Keratinocyte (primary cell): ENCODE measurements around the gene TAS2R30. TPM values are rescaled to one million over a fixed set of nuclear protein-coding genes. Genes with fewer than 3 reads are reported as not detected.

Experiments used
- DNase-seq: peaks from one replicate; pipeline ENCODE4 v3.0.0-alpha.2; 2011; ENCODE audit warnings: low read depth, missing footprints, low spot score
- FAIRE-seq: peaks from 2 replicates; lab custom pipeline; 2011; peaks lifted over from hg19 to GRCh38; lab: Jason Lieb, UNC
- H2AFZ ChIP-seq: 2 replicates; pipeline ENCODE4 v1.6.0; 2012; ENCODE audit warnings: low read length, control low read depth, inconsistent platforms; ENCODE audit not compliant: control insufficient read depth
- H3K27ac ChIP-seq: 2 replicates; pipeline ENCODE4 v1.5.1; 2011; ENCODE audit warnings: low read length; ENCODE audit not compliant: control insufficient read depth, insufficient read depth
- H3K27me3 ChIP-seq: 3 replicates; pipeline ENCODE4 v1.6.0; 2011; ENCODE audit warnings: low read length; ENCODE audit not compliant: control insufficient read depth, insufficient read depth; ENCODE audit errors: extremely low read depth
- H3K36me3 ChIP-seq, 2 experiments: 2 replicates in 1 of 2; 3 replicates in 1 of 2; pipeline ENCODE4 v1.5.1; 2011; ENCODE audit warnings: low read length in 2 of 2, mild to moderate bottlenecking in 1 of 2; ENCODE audit not compliant: control insufficient read depth in 2 of 2, insufficient read depth in 2 of 2; ENCODE audit errors: extremely low read depth in 1 of 2
- H3K4me1 ChIP-seq: 3 replicates; pipeline ENCODE4 v1.5.1; 2011; ENCODE audit warnings: low read length; ENCODE audit not compliant: control insufficient read depth, insufficient read depth; ENCODE audit errors: extremely low read depth
- H3K4me2 ChIP-seq: 3 replicates; pipeline ENCODE4 v1.6.0; 2011; ENCODE audit warnings: low read depth, low read length; ENCODE audit not compliant: control insufficient read depth, insufficient read depth; ENCODE audit errors: extremely low read depth
- H3K4me3 ChIP-seq, 3 experiments: fragments of 200-600 bp in 1 of 3; sonication (generic) in 1 of 3; 2 replicates in 2 of 3; 3 replicates in 1 of 3; pipeline ENCODE4 v1.5.1; 2011 to 2016; ENCODE audit warnings: low read length in 3 of 3, mild to moderate bottlenecking in 3 of 3, control low read depth in 2 of 3, inconsistent platforms in 1 of 3, low read depth in 1 of 3, mixed read lengths in 1 of 3, mixed run types in 1 of 3, moderate library complexity in 1 of 3; ENCODE audit not compliant: control insufficient read depth in 2 of 3, insufficient read depth in 2 of 3; ENCODE audit errors: extremely low read depth in 1 of 3
- H3K79me2 ChIP-seq: 2 replicates; pipeline ENCODE4 v1.6.0; 2012; ENCODE audit warnings: low read length; ENCODE audit not compliant: control insufficient read depth, insufficient read depth
- H3K9ac ChIP-seq: 3 replicates; pipeline ENCODE4 v1.6.0; 2011; ENCODE audit warnings: low read length; ENCODE audit not compliant: control insufficient read depth, insufficient read depth; ENCODE audit errors: extremely low read depth
- H3K9me1 ChIP-seq: 3 replicates; pipeline ENCODE4 v1.6.0; 2011; ENCODE audit warnings: low read length; ENCODE audit not compliant: control insufficient read depth, insufficient read depth; ENCODE audit errors: extremely low read depth
- H3K9me3 ChIP-seq: 2 replicates; pipeline ENCODE4 v1.5.1; 2012; ENCODE audit warnings: low read depth, low read length; ENCODE audit not compliant: control insufficient read depth
- H4K20me1 ChIP-seq: 3 replicates; pipeline ENCODE4 v1.6.0; 2011; ENCODE audit warnings: low read length; ENCODE audit not compliant: control insufficient read depth, insufficient read depth; ENCODE audit errors: extremely low read depth
- CTCF ChIP-seq, 3 experiments: IDR thresholded peaks in 1 of 3; conservative IDR thresholded peaks in 1 of 3; optimal IDR thresholded peaks in 1 of 3; 2 replicates in 2 of 3; 3 replicates in 1 of 3; pipeline versions ENCODE3 to v1.5.1; 2011; ENCODE audit warnings: low read length in 3 of 3, mild to moderate bottlenecking in 3 of 3, moderate library complexity in 2 of 3, control low read depth in 1 of 3, inconsistent platforms in 1 of 3; ENCODE audit not compliant: insufficient read depth in 2 of 3; ENCODE audit errors: extremely low read depth in 1 of 3
- EZH2 ChIP-seq: IDR thresholded peaks from one replicate; pipeline ENCODE4 v1.6.1; 2012; ENCODE audit warnings: inconsistent platforms, mild to moderate bottlenecking, low read length, moderate library complexity
- dilution Hi-C: fragments of 300-500 bp; cut with MboI; formaldehyde crosslinking; loops from one replicate; pipeline ENCODE4 v1.7.0; 2020; ENCODE audit warnings: low sequenced_read_pairs; ENCODE audit not compliant: extremely low pct_ligation_motif_present
- polyA plus RNA-seq, 5 experiments: library from polyadenylated mRNA; depleted of rRNA in 3 of 5; stranded (reverse) in 3 of 5; stranded (forward) in 1 of 5; unstranded in 1 of 5; fragments of >200 nt; gene quantifications; 1 replicate in 1 of 5; 2 replicates in 3 of 5; 3 replicates in 1 of 5; pipeline versions ENCODE4 v1.2.1 to v1.2.3, GENCODE V29; 2011 to 2012; ENCODE audit warnings: missing spikeins in 2 of 5, low read depth in 1 of 5, low replicate concordance in 1 of 5

Gene TAS2R30
- polyA plus RNA-seq, 1 donor (not counting 4 experiments of a cell fraction or from before 2014, with no cell fraction given): 0.18 TPM

- dilution Hi-C loops: no loop called here
- DNase-seq: no peak
- no peak for FAIRE-seq
Measured at GRCh38 chr12:11162502-11162901, 28.1 kb upstream of the TAS2R30 start.

GRCh38 chr12:11158885-11159444 lies 24.5 kb upstream of the TAS2R30 start:
- Histone ChIP-seq H3K4me1 (no peaks in the 10 kb centered on the region), H3K9me3 (no peaks in the 10 kb centered on the region), H3K79me2 (peaks cover 65% of the 10 kb centered on the region), H2AFZ (no peak overlapping the region), H3K4me2 (no peak overlapping the region), H3K4me3 (no peak overlapping the region), H3K9me1 (no peaks in the 10 kb centered on the region), H3K36me3 (no peaks in the 10 kb centered on the region), H3K9ac (no peak overlapping the region), H4K20me1 (peaks cover 4% of the 10 kb centered on the region), H3K27ac (no peak overlapping the region), H3K27me3 (no peaks in the 10 kb centered on the region)
- no peak for FAIRE-seq
- dilution Hi-C loops: no loop called here
- TF ChIP-seq CTCF (optimal IDR thresholded peaks at IDR 0.05 in 1 of 3, IDR thresholded peaks at IDR 0.05 in 1 of 3, conservative IDR thresholded peaks at IDR 0.05 in 1 of 3; ENCODE audit: extremely low read depth in 1 of 3, insufficient read depth in 2 of 3, low read length in 3 of 3) (no peak), EZH2 (no peak)
- no peak for DNase-seq

More at GRCh38 chr12:11162502-11162901, 28.1 kb upstream of the TAS2R30 start:
- H3K27ac ChIP-seq: no peak overlapping the region
- H3K9me1 ChIP-seq: no peaks in the 10 kb centered on the region
- no peak overlapping the region for H3K9ac ChIP-seq
- peaks cover 77% of the 10 kb centered on the region for H3K79me2 ChIP-seq
- peaks cover 4% of the 10 kb centered on the region for H4K20me1 ChIP-seq
- H3K4me1 ChIP-seq: no peaks in the 10 kb centered on the region
- no peak overlapping the region for H3K4me3 ChIP-seq
- H3K9me3 ChIP-seq: no peaks in the 10 kb centered on the region
- no peaks in the 10 kb centered on the region for H3K27me3 ChIP-seq
- H3K36me3 ChIP-seq: no peaks in the 10 kb centered on the region
- H2AFZ ChIP-seq: no peak overlapping the region
- no peak overlapping the region for H3K4me2 ChIP-seq
- TF ChIP-seq CTCF (optimal IDR thresholded peaks at IDR 0.05 in 1 of 3, IDR thresholded peaks at IDR 0.05 in 1 of 3, conservative IDR thresholded peaks at IDR 0.05 in 1 of 3; ENCODE audit: extremely low read depth in 1 of 3, insufficient read depth in 2 of 3, low read length in 3 of 3): no peak
- no peak for TF ChIP-seq EZH2
